ENCODE results near the gene LGALS3BP.
"Not testable (repeated sequence)": the region's sequence is repeated elsewhere in the genome, so short reads cannot be mapped to it uniquely, and the experiment has no call there.

LGALS3BP gene

DNA sequence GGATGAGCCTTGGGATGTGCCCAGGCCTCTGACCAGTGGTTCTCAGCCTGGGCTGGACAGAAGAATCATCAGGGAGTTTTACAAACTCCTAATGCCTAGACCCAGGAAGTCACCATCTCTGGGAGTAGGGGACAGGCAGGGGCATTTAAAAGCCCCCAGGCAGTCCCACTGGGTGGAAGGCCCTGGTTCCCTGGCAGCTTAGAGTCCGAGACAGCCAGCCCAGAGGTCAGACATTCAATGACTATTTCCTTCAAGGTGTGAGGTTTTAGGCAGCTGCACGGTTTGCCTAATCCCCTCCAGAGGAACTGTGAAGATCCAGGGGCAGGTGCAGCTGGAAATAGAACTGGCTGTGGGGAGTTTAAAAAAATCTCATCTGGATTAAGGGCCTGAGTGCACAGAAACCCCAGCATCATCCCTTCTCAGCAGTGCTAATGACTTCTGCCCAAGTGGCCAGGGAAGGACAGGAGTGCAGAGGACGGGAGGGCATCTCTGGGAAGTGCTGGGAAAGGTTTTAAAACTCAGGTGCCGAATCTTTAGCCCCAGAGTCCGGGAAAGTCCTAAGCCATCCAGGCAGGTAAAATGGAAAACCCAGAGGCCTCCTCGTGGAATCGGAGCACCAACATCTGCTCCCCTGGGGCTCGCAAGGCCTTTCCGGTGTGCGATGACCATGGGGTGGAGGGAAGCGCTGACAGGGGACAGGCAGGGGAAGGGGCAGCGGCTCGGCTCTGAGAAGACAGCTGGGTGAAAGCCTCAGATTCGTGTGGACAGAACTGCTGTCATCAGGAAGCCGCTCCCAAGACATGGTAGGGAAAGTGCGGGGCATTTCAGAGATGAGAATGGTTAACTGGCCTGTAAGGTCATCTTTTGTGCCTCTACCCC lies 1.5 kb upstream of the LGALS3BP start:
- DNase-seq = no peak

DNA sequence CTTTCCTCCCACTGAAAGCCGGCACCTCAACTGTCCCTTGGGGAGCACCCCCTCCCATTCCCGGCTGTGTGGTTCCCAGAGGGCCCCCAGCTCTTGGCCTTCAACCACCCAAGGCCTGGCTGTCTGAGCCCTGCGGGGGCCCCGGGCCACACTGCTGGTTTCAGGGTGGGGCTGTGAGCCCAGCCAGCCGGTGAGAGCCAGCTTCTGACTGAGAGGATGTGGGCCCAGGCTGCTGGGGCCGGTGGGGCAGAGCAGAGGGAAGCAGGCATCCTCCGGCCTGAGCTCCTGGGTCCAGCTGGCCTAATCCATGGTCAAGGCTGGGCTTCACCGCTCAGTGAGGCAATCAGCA lies 875 bp upstream of the LGALS3BP start:
- no peak for DNase-seq

DNA sequence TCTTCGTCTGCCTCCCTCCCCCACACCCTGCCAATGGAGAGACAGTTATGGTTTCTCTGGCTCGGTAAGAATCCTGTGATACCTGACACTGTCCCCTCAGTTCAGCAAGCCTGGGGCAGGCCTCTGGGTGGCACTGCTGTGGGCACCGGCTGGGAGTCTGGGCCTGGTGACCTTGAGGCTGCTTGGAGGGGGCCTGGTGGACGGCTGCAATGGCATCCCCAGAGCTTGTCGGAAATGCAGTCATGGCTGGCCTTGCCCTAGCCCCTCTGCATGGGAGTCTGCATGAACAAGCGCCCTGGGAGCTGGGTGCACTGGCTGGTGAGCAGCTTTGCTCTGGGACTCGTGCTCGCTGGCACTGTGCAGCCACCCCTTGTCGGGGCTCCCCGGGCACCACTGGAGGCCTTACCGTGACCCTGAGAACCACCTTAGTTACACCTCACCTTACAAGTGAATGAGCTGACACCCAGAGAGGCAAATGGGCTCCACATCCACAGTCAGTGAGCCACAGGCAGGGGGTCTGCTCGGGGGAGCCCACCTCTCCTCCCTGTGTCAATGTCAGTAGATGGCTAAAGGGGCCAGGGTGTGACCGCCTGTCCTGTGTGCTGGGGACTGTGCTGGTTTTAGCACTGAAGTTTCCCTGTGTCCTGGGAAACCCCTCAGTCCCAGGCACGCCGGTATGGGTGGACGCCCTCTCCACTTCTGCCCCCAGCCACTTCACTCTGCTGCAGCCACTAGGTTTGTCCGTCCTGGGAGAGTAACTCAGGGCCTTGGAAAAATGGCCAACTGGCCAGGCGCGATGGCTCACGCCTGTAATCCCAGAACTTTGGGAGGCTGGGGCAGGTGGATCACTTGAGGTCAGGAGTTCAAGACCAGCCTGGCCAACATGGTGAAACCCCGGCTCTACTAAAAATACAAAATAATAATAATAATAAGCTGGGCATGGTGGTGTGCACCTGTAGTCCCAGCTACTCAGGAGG lies 1.4 kb downstream of the LGALS3BP start:
- DNase-seq = no peak

DNA sequence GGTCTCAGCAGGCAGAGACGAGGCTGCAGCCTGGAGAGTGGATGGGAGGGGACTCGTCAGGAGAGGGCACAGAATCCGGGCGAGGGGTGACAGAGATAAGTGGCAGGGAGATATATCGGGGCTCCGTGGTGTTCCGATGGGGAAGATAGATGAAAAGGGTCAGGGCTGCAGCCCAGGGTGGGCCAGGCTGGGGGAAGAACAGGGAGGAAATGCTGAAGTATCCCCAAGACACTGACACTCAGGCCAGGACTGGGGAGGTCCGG lies 2.1 kb downstream of the LGALS3BP start:
- no peak for DNase-seq

DNA sequence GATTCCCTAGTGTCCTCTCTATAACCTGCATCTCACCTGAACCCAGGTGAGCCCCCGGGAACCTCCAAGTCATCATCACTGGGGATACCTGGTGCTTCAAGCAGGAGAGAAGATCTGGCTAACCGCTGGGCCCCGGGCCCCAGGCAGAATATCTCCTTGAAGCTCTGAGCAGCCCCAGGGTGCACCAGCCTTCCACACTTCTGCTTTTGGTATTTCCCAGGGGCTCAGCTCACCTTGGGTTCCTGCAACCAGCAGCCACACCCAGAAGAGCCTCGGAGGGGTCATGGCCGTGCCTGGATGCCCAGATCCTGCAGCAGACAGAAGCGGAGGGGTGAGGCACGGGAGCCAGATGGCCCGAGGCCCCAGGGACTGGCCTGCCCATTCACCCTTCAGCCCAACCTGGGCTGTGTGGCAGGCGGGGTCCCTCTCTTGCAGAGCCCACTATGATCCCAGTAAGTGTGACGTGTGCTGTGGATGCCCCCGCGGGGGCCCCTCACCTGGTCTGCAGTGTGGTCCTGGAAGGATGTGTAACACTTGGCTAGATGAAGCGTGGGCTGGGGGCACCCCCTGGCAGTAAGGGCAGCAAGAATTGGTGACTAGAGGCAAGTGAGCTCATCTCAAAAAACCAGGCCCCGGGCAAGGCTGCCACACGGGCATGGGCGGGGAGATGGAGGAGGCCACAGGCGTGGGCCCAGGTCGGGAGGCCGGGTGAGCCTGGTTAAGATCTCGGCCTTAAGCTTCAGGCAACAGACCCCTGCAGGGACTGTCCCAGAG lies 2.6 kb downstream of the LGALS3BP start:
- no peak for DNase-seq

DNA sequence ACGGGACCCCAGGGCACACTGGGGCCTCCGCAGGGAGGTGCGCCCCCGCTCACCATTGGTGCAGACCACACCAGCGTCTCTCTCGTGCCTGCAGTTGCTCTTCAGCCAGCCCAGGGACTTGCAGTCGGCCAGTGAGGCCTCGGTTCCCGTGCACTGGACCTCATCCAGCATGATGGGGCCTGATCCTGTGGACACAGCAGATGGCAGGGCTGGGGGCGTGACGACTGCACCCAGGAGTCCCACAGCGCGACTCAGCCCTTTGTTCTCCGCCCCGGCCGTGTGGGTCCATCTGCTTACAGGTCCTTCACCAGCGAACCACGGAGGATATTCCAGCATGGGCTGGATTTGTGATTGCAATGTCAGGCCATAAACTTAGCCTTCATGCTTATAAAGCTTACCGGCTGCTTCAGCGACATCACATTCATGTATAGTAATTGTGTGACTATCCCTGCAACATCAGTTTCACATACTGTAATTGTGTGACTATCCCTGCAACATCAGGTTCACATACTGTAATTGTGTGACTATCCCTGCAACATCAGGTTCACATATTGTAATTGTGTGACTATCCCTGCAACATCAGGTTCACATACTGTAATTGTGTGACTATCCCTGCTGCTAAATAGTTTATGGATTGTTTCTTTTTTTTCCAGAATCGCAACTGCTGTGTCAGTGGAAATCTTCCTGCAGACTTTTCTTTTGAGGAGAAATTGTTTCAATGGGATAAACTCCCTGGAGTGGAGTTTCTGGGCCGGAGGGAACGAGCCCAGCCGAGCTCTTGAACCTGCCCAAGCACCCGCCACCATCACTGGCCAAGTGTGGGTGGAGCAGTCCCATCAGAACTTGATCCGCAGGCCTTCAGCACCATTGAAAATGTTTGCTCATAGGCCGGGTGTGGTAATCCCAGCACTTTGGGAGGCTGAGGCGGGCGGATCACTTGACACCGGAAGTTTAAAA lies 4.8 kb downstream of the LGALS3BP start:
- no peak for DNase-seq

DNA sequence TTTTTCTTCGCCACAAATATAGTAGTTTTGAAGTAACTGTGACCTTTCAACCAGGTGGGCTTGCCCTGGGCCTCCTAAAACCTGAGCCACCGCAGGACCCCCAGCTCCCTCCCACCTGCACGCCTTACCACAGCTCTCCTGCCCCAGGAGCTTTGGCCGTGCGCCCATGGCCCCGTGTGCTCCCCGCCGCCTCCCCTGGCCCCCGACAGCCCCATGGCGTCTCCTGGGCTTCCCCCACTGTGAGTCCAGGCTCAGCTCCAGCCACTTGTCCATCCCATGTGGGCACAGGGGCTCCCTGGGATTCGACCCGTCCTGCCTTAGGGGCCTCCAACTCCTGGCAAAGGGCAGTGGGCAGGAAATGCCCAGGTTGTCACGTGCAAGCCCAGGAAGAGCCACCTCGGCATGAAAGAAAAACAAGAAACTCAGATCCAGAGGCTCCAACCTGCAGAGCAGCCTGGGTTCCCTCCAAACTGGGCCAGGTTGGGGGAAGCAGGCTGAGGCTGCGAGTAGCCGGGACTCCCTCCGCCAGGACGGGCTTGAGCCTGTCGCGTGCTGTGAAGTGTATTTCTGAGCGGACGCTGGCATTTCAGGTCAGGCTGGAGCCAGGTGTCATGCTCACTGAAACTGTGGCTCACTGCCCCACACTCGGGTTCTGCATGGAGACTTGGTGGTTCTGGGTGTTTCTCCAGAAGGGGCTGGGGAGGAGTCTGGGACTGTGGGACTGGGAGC lies 5.8 kb downstream of the LGALS3BP start:
- DNase-seq = no peak

DNA sequence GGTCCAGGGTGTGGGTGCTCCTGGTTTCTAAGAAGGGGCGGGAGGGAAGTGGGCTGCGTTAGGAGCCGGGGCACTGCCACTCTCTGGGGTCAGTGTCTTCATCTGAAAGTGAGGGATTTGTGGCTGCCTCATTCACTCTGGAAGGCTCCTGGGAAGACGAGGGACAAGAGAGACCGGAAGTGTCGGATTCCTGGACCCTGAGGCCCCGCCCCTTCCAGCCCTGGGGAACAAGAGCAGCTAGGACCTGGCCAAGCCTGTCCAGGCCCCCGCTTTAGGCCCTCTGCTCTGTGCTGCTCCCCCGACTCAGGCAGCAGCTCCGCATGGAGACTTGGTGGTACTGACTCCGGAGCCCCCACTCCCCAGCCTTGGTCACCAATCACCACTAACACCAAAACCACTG lies 6.5 kb downstream of the LGALS3BP start:
- no peak for DNase-seq

DNA sequence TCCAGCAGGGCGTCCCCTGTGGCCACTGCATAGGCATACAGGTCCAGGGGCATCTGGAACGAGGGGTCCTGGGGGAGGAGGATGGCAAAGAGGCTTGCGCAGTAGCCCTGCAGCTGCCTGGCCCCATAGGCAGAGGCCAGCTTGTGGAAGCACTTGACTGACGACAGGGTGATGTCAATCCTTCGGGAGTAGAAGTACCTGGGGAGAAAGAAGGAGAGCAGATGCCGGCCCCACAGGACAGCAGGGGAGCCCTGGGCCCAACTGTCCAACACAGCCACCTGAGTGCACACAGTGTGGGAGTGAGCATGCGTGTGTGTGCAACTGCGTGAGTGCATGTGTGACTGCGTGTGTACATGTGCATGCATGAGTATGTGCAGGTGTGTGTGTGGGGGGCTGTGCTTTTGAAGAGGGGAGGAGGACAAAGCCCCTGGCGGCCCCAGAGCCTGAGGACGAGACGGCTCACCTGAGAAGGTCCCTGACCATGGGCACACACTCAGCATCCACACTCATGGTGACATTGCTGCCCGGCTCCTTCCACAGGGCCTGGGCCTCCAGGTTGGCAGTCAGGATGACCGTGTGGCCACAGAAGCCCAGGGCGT lies 7.1 kb downstream of the LGALS3BP start:
- DNase-seq = no peak

DNA sequence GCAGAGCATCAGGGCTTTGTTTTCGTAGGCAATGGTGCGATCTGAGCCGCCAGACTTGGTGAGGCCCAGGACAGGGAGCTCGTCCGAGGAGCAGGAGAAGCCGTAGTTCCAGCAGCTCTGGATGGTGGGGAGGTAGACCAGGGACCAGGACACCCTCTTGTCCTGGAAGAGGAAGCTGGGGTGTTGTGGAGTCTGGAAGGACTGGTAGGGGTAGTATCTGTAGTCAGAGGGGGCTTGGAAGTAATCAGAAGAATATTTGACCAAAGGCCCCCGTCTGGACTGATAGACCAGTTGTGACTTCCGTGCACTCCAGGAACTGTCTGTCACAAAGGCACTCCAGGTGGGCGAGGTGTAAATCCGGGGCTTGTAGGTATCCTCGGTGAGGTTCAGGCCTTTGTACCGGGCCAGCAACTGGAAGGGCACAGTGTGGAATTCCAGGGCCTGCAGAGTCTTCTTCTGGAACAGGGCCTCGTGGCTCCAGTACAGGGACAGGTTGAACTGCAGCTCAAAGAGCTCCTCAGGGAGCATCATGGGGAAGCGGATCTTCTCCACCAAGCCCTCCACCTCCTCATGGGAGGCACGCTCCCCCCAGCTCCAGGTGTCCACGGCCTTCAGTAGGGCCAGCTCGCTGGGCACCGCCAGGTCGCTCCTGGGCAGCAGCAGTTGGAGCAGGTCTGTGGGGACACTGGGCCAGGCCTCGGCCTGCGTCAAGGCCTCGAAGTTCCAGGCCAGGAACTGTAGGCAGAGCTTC lies 7.8 kb downstream of the LGALS3BP start:
- DNase-seq = no peak

DNA sequence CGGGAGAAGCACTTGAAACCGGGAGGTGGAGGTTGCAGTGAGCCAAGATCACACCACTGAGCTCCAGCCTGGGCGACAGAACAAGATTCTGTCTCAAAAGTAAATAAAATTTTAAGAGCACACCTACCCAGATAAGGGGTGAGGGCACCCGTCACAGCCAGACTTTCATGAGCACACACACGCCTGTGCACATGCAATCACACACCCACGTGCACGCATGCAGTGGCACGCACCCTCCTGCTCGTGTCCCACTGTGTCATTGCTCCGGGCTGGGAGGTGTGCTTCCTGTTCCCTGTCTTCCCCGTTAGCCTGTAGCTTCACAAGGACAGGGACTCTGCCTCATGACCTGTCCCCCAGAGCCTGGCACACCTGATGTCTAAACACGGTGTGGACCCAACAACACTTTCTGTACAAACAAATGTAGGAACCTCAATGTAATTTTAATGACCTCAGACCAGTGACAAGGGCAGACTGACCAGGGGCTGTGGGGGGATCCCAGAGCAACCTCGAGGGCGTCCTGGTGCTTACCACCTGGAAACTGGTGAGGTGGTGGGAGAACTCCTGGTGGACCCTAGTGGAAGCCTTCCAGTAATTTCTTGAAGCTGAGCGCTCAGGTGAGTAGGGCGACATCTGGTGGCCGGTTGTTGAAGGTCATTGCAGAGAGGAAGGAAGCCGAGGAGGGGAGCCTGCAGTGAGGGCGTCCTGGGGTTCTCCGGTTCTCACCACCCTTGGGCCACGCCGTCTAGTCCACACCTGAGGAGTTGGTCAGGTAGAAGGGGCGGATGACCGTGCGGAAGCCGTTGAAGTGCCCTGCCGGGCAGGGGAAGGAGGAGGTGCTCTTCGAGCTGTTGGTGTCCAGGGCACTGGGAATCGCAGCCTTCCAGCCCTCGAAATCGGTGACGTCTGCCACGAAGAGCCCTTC lies 8.6 kb downstream of the LGALS3BP start:
- DNase-seq = peak; percentile 86 to 87

DNA sequence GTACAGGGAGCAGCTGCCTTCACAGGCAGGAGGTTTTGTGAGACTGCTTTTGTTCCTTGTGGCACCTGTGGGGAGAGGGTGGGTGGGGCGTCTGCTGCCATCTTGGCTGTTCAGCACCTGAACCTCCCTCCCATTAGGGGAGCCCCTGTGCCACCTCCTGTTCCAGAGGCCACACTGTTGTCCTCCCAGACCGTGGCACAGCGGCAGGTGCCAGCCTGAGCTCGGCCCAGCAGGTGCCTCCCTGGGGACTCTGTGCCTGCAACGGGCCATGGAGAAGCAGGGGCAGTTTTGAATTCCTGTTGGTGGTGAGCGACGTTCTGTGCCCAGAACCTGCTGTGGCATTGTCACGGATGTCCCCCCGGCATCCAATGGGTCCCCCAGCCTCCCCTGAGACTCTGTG lies 9.9 kb downstream of the LGALS3BP start:
- no peak for DNase-seq

DNA sequence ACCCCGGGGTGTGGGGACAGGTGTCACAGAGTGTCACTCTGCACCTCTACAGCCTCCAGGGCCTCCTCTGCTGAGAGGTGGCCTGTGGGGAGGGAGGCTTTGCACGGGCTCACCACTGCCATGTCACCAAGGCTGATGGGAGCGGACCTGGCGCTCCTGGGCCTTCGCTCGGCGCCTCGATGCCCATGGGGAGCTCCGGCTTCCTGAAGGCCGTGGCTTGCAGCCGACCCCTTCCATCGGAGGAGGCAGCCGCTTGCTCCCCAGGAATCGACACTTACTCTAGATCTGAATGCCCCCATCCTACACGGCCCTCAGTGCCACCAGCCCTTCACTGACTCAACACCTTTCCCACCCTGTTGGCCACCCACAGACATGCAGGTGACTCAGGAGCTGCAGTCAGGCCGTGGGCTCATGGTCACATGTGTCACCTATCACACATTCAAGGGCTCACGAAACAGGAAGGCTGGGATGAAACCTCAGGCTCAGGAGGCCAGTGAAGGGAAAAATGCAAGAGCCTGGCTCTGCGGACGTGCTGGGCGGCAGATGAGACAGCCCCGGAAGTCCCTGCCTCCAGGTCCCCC lies 11.9 kb downstream of the LGALS3BP start:
- no peak for DNase-seq

DNA sequence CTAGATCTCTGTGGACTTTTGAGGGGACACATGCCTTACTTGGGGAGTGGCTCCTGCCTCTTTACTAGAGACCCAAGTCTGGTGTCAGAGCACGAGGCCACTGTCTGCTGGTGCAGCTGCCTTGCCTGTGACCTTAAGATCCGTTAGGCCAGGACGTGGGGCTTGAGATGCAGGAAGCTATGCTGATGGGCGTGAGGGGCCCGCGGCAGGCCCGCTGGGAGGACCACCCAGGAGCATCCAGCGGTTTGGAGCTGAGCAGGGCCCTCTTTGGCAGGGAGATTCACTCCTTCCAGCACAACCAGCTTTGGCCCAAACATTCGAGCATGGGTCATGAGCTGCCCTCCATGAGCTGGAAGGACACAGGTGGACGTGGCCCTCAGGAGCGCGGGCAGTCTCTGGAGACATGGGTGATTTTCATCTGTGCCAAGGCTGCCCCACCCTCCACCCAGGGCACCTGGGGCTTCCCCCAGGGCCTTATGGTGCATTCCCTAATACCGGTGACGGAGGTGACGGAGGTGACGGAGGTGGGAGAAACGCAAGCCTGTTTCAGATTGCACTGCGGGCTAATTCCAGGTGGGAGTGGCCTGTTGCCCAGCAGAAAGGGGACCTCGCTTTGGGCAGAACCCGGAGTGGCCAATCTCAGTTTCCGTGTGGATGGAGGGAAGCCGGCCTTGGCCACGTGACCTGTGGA lies 12.7 kb downstream of the LGALS3BP start:
- DNase-seq = no peak

DNA sequence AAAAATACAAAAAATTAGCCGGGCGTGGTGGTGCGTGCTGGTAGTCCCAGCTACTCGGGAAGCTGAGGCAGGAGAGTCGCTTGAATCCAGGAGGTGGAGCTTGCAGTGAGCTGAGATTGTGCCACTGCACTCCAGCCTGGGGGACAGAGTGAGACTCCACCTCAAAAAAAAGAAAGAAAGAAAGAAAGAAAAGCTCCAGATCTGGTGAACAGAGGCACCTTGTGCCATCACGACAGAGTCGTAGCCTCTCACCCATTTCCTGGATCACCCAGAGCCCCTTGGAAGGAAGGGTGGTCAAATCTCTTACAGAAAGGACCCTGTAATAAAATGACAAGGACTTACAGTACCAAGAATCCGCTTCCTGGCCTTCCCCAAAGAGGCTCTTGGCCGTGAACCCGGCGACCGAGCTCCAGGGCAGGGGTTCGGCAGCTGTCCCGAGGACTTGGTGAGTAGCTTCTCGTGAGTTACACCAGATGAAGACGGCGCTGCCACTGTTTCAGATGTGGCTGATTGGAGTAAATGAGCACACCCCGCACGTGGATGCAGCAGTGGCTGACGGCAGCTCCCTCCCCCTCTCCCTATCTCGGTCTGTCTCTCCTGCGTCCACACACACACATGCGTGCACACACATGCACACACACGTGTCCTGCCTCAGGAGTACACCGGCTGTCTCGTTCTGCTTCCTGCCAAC lies 13.5 kb downstream of the LGALS3BP start:
- no peak for DNase-seq

DNA sequence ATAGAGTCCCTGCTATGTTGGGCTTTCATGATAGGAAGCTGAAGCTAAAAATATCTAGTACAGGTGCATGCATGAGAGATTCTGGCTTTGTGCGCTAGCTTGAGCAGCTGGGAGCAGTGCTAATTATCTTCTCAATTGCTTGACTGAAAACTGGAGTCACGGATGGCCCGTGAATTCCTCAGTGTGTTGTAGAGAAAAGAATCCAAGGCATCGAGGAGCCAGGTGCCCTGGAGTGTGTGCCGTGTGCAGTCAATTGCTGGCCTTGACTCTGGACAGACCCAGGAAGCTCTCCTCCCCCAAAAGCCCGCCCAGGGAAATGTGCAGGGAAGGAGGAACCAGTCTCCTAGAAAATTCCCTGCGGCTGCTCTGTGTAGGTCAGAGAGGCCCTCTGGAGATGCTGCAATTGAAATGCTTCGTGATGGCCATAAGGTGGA lies 14.2 kb downstream of the LGALS3BP start:
- DNase-seq = no peak

DNA sequence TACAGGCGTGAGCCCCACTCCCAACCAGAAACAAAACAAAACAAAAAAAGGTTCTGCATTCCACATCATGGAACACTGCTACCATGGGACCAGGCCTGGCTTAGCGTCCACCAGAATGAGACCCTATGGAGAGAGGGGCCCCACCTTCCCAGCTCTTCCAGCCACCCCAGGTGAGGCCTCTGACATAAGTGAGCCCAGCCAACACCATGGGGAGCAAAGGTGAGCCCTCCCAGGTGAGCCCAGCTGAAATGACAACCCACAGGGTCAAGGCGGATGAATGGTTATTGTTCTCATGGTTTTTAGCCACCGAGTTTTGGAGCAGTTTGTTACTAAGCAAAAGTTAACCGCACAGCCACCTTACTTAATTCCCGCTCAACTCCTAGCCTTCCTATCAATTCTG lies 16.3 kb downstream of the LGALS3BP start:
- DNase-seq = no peak

DNA sequence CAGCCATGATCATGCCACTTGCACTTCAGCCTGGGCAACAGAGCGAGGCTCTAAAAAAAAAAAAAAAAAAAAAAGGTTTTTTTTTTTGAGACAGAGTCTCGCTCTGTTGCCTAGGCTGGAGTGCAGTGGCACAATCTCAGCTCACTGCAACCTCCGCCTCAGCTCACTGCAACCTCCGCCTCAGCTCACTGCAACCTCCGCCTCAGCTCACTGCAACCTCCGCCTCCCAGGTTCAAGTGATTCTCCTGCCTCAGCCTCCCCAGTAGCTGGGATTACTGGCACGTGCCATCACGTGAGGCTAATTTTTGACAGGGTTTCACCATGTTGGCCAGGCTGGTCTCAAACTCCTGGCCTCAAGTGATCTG lies 16.8 kb downstream of the LGALS3BP start:
- not testable (repeated sequence) for DNase-seq

Data from activated CD4-positive, alpha-beta T cell treated with anti-CD3 and anti-CD28 coated beads, Interleukin-2, amount 50 U/mL, for 48 hours (primary cell).